Effector memory CD4-positive, alpha-beta T cell (primary cell): Measurements from ENCODE around the gene PPP2R5C.

Source experiments
- DNase-seq, 3 donors: peaks; one replicate each; pipeline ENCODE4 v3.0.0-alpha.2; 2020
- H3K27ac ChIP-seq: 2 replicates; pipeline ENCODE4 v1.7.0; 2013; ENCODE audit warnings: mild to moderate bottlenecking, low read length, moderate library complexity; ENCODE audit not compliant: insufficient read depth, poor library complexity, severe bottlenecking
- H3K27me3 ChIP-seq: replicated peaks from 2 replicates; pipeline ENCODE4 v1.7.0; 2013; ENCODE audit warnings: mild to moderate bottlenecking, low read length; ENCODE audit not compliant: insufficient read depth, control insufficient read depth, poor library complexity, severe bottlenecking
- H3K36me3 ChIP-seq: 2 replicates; pipeline ENCODE4 v1.7.0; 2013; ENCODE audit warnings: mild to moderate bottlenecking, low read length, moderate library complexity; ENCODE audit not compliant: control insufficient read depth, insufficient read depth
- H3K4me1 ChIP-seq: 2 replicates; pipeline ENCODE4 v1.7.0; 2013; ENCODE audit warnings: low read length, mild to moderate bottlenecking; ENCODE audit not compliant: control insufficient read depth, insufficient read depth, poor library complexity, severe bottlenecking
- H3K4me3 ChIP-seq: 2 replicates; pipeline ENCODE4 v1.7.0; 2013; ENCODE audit warnings: low read length, low read depth, mild to moderate bottlenecking; ENCODE audit not compliant: insufficient read depth, poor library complexity, severe bottlenecking
- H3K9me3 ChIP-seq: 2 replicates; pipeline ENCODE4 v1.7.0; 2013; ENCODE audit warnings: mild to moderate bottlenecking, low read length, moderate library complexity; ENCODE audit not compliant: control insufficient read depth

PPP2R5C gene

DNA sequence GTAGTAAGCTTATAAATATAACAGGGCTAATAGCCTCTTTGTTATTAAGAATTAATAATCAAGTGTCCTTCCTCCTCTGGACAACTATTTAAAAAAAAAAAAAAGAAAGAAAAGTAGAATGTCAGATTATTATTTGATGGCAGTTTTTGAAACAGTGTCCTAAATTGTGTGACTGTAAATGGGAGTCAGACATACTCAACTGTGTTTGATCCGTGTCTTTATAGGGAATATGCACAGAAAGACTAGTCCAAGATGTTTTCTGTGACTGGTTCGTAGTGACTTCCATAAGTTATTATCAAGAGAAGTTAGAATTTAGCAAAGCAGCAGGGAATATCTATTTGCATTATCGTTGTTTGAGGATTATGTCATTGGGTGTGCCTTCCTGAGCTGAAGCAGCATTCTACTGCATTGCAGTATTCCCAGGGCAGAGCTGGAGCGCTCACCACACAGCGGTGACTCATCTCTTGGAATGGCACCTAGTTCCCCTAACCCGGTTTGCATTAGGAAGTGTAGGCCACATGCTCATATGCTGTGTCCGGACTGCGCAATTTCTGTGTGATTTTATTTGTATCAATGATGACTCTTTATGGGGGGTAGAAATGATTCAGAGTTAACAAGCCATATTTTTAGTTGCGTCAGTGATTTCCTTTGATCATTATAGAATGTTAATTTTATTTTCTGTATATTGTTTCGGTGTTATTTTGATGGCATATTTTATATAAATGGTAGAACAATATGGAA is 210.8 kb downstream of the PPP2R5C start:
- H3K36me3 ChIP-seq: peaks cover 14% of the 10 kb centered on the region
- H3K4me3 ChIP-seq: no peak overlapping the region
- H3K9me3 ChIP-seq: no peaks in the 10 kb centered on the region
- no peak for DNase-seq
- no peak overlapping the region for H3K27ac ChIP-seq
- no peaks in the 10 kb centered on the region for H3K4me1 ChIP-seq
- H3K27me3 ChIP-seq: no peaks in the 10 kb centered on the region

DNA sequence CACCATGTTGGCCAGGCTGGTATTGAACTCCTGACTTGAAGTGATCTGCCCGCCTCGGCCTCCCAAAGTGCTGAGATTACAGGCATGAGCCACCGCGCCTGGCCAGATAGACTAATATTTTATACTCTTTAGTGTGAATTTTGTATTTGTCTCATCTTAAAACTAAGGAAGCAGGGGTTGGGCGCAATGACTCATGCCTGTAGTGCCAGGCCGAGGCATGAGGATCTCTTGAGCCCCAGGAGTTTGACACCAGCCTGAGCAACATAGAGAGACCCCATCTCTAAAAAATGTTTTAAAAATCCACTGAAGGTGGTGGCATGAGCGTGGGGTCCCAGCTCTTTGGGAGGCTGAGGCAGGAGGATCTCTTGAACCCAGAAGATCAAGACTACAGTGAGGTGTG is 211.8 kb downstream of the PPP2R5C start:
- Histone ChIP-seq H3K4me1 (no peaks in the 10 kb centered on the region), H3K9me3 (no peaks in the 10 kb centered on the region), H3K27me3 (no peaks in the 10 kb centered on the region), H3K27ac (no peak overlapping the region), H3K36me3 (peaks cover 20% of the 10 kb centered on the region), H3K4me3 (no peak overlapping the region)
- DNase-seq: no peak

DNA sequence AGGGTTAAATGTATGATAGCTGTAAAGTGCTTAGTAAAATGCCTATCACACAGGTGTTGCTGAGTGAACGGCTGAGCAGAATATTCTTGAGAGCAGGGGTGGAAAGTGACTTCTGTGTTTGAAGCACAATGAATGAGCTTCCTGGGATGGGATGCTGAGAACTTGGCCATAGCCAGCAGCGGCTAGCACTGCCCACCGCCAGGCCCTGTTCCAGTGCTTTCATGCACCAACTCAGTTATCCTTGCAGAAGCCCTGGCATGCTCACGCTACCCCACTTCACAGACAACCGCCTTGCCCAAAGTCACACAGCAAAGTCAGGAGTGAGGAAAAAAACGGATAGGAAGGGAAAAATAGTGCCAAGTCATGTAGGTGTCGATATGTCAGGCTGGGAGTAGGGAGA is 213.7 kb downstream of the PPP2R5C start:
- H3K9me3 ChIP-seq: no peaks in the 10 kb centered on the region
- H3K27ac ChIP-seq: no peak overlapping the region
- DNase-seq: no peak
- H3K4me3 ChIP-seq: no peak overlapping the region
- H3K36me3 ChIP-seq: peaks cover 33% of the 10 kb centered on the region
- no peaks in the 10 kb centered on the region for H3K4me1 ChIP-seq
- no peaks in the 10 kb centered on the region for H3K27me3 ChIP-seq
